ENCODE data around the gene UGT1A4.

Gene UGT1A4

DNA sequence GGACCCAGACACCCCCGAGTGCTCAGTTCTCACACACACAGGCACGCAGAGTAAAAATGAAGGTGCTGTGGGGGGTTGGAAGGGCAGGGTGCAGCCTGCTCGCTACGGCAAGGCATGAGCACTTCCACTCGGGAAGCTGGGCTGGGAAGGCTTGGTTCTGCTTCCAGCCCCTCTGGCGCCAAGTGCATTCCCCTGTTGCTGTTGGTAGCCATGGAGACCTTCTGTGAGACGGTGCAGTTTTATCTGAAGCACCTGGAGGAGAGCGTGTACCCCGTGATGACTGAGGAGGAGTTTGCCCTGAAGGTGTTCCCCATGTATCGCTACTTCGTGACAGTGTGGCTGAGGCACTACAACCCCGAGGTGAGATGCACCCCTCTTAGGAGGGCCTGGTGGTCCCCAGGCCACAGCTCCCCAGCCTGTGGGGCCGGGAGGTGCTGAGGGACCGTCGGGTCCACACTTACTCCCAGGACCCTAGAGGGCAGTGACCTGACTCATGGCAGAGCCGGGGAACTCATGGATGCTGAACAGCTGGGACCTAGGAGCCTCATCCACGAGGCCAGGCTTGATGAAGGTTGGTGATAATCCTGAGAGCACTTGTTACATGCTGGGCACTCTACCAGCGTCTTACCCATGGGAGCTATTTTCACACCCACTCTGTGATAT lies 75.1 kb downstream of the UGT1A4 start:
- Histone ChIP-seq H4K20me1 (ENCODE audit: control insufficient read depth, insufficient read depth, low read depth, low read length) (no peaks in the 10 kb centered on the region), H3K36me3 (ENCODE audit: control insufficient read depth, low read length) (no peaks in the 10 kb centered on the region), H3K4me3 (ENCODE audit: low read length) (no peak overlapping the region), H3K9me2 (replicated peaks; ENCODE audit: control insufficient read depth, low read length) (no peaks in the 10 kb centered on the region), H3K79me2 (ENCODE audit: control insufficient read depth, low read length) (no peaks in the 10 kb centered on the region), H3F3A (ENCODE audit: control insufficient read depth, insufficient read depth) (no peaks in the 10 kb centered on the region), H3K9me3 (ENCODE audit: control insufficient read depth, insufficient read depth, low read length) (no peaks in the 10 kb centered on the region), H3K27ac (ENCODE audit: low read depth, low read length) (no peak overlapping the region), H3K4me2 (ENCODE audit: low read length) (no peak overlapping the region), H3K27me3 (ENCODE audit: control insufficient read depth, low read length) (no peaks in the 10 kb centered on the region), H3K4me1 (ENCODE audit: control insufficient read depth, low read length) (peaks cover 5% of the 10 kb centered on the region; the same call in 1 of the 2 replicates)
- TF ChIP-seq, protein P1, sequence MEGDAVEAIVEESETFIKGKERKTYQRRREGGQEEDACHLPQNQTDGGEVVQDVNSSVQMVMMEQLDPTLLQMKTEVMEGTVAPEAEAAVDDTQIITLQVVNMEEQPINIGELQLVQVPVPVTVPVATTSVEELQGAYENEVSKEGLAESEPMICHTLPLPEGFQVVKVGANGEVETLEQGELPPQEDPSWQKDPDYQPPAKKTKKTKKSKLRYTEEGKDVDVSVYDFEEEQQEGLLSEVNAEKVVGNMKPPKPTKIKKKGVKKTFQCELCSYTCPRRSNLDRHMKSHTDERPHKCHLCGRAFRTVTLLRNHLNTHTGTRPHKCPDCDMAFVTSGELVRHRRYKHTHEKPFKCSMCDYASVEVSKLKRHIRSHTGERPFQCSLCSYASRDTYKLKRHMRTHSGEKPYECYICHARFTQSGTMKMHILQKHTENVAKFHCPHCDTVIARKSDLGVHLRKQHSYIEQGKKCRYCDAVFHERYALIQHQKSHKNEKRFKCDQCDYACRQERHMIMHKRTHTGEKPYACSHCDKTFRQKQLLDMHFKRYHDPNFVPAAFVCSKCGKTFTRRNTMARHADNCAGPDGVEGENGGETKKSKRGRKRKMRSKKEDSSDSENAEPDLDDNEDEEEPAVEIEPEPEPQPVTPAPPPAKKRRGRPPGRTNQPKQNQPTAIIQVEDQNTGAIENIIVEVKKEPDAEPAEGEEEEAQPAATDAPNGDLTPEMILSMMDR (IDR thresholded peaks at IDR 0.05; ENCODE audit: low read depth, low read length, poor library complexity, severe bottlenecking), result no peak
- TF ChIP-seq EZH2phosphoT487 (IDR thresholded peaks at IDR 0.05; ENCODE audit: borderline replicate concordance, low read length), result no peak

- Histone ChIP-seq H3K4me1 (ENCODE audit: control insufficient read depth, low read length) (peaks cover 5% of the 10 kb centered on the region; the same call in 1 of the 2 replicates), H3K9me2 (replicated peaks; ENCODE audit: control insufficient read depth, low read length) (no peaks in the 10 kb centered on the region), H3K27ac (ENCODE audit: low read depth, low read length) (no peak overlapping the region), H3K36me3 (ENCODE audit: control insufficient read depth, low read length) (no peaks in the 10 kb centered on the region), H3F3A (ENCODE audit: control insufficient read depth, insufficient read depth) (no peaks in the 10 kb centered on the region), H3K79me2 (ENCODE audit: control insufficient read depth, low read length) (no peaks in the 10 kb centered on the region), H3K27me3 (ENCODE audit: control insufficient read depth, low read length) (no peaks in the 10 kb centered on the region), H3K4me2 (ENCODE audit: low read length) (no peak overlapping the region), H3K9me3 (ENCODE audit: control insufficient read depth, insufficient read depth, low read length) (no peaks in the 10 kb centered on the region), H3K4me3 (ENCODE audit: low read length) (no peak overlapping the region), H4K20me1 (ENCODE audit: control insufficient read depth, insufficient read depth, low read depth, low read length) (no peaks in the 10 kb centered on the region)
- TF ChIP-seq, protein P1 (IDR thresholded peaks at IDR 0.05; ENCODE audit: low read depth, low read length, poor library complexity, severe bottlenecking), result no peak
- no peak for TF ChIP-seq EZH2phosphoT487 (IDR thresholded peaks at IDR 0.05; ENCODE audit: borderline replicate concordance, low read length)
Observed at GRCh38 chr2:233794128-233794658, 75.7 kb downstream of the UGT1A4 start.

GRCh38 chr2:233795735-233796171 lies 77.2 kb downstream of the UGT1A4 start:
- no peaks in the 10 kb centered on the region for H3K27me3 ChIP-seq (ENCODE audit: control insufficient read depth, low read length)
- no peak overlapping the region for H3K27ac ChIP-seq (ENCODE audit: low read depth, low read length)
- no peak for TF ChIP-seq EZH2phosphoT487 (IDR thresholded peaks at IDR 0.05; ENCODE audit: borderline replicate concordance, low read length)
- TF ChIP-seq, protein P1 (IDR thresholded peaks at IDR 0.05; ENCODE audit: low read depth, low read length, poor library complexity, severe bottlenecking), result no peak
- H3F3A ChIP-seq (ENCODE audit: control insufficient read depth, insufficient read depth), result no peaks in the 10 kb centered on the region
- no peaks in the 10 kb centered on the region for H3K4me1 ChIP-seq (ENCODE audit: control insufficient read depth, low read length)
- H3K4me3 ChIP-seq (ENCODE audit: low read length), result no peak overlapping the region
- H3K79me2 ChIP-seq (ENCODE audit: control insufficient read depth, low read length), result no peaks in the 10 kb centered on the region
- H3K36me3 ChIP-seq (ENCODE audit: control insufficient read depth, low read length), result no peaks in the 10 kb centered on the region
- H3K9me2 ChIP-seq (replicated peaks; ENCODE audit: control insufficient read depth, low read length), result no peaks in the 10 kb centered on the region
- H3K9me3 ChIP-seq (ENCODE audit: control insufficient read depth, insufficient read depth, low read length), result no peaks in the 10 kb centered on the region
- no peak overlapping the region for H3K4me2 ChIP-seq (ENCODE audit: low read length)
- no peaks in the 10 kb centered on the region for H4K20me1 ChIP-seq (ENCODE audit: control insufficient read depth, insufficient read depth, low read depth, low read length)
